ENCODE data around the gene FGD3. TPM values are rescaled to one million over a fixed set of nuclear protein-coding genes. Genes with fewer than 3 reads are reported as not detected.

Gene FGD3
- total and polyA plus RNA-seq, 4 donors = 1.6 to 6.2 (median 3.6) TPM

- no peak for DNase-seq (ENCODE audit: low spot score)
- 85% methylated on average over 7 of the region's 7 CpGs for WGBS
- no peak overlapping the region for H3K9ac ChIP-seq (ENCODE audit: low read depth in 1 of 2, low read length in 2 of 2)
- H3K27ac ChIP-seq (ENCODE audit: low read depth in 1 of 2, low read length in 2 of 2) = no peak overlapping the region
- no peaks in the 10 kb centered on the region for H3K27me3 ChIP-seq (ENCODE audit: control insufficient read depth in 4 of 4, insufficient read depth in 4 of 4, low read length in 3 of 4)
- no peaks in the 10 kb centered on the region for H3K4me1 ChIP-seq (ENCODE audit: control insufficient read depth in 4 of 4, insufficient read depth in 4 of 4, low read length in 3 of 4)
- TF ChIP-seq GABPA (IDR thresholded peaks at IDR 0.05 in 1 of 2, conservative IDR thresholded peaks at IDR 0.05 in 1 of 2) (no peak), ATF3 (IDR thresholded peaks at IDR 0.05) (no peak), HNF4G (IDR thresholded peaks at IDR 0.05) (no peak), FOXA1 (IDR thresholded peaks at IDR 0.05) (no peak), RAD21 (IDR thresholded peaks at IDR 0.05) (no peak), EGR1 (IDR thresholded peaks at IDR 0.05; ENCODE audit: low read depth in 2 of 2) (no peak), FOXA2 (IDR thresholded peaks at IDR 0.05) (no peak), MAX (IDR thresholded peaks at IDR 0.05) (no peak), ZBTB33 (IDR thresholded peaks at IDR 0.05) (no peak), RXRA (IDR thresholded peaks at IDR 0.05) (no peak), REST (IDR thresholded peaks at IDR 0.05) (no peak), CTCF (IDR thresholded peaks at IDR 0.05; ENCODE audit: low read depth, low read length, missing input control) (no peak)
- H3K9me3 ChIP-seq (ENCODE audit: control insufficient read depth in 4 of 4, low read length in 3 of 4) = no peaks in the 10 kb centered on the region
- peaks cover 0 to 2% (median 0%) of the 10 kb centered on the region in 4 donors for H3K36me3 ChIP-seq (ENCODE audit: control insufficient read depth in 4 of 4, insufficient read depth in 3 of 4, low read depth in 1 of 4, low read length in 3 of 4)
- no peak overlapping the region for H3K4me3 ChIP-seq (ENCODE audit: low read depth in 1 of 3, low read length in 3 of 3)
Measured at GRCh38 chr9:92980085-92980745, 32.9 kb downstream of the FGD3 start.

- Histone ChIP-seq H3K9me3 (ENCODE audit: control insufficient read depth in 4 of 4, low read length in 3 of 4) (no peaks in the 10 kb centered on the region), H3K4me3 (ENCODE audit: low read depth in 1 of 3, low read length in 3 of 3) (no peak overlapping the region), H3K4me1 (ENCODE audit: control insufficient read depth in 4 of 4, insufficient read depth in 4 of 4, low read length in 3 of 4) (no peaks in the 10 kb centered on the region), H3K27me3 (ENCODE audit: control insufficient read depth in 4 of 4, insufficient read depth in 4 of 4, low read length in 3 of 4) (no peaks in the 10 kb centered on the region), H3K9ac (ENCODE audit: low read depth in 1 of 2, low read length in 2 of 2) (no peak overlapping the region), H3K27ac (ENCODE audit: low read depth in 1 of 2, low read length in 2 of 2) (no peak overlapping the region), H3K36me3 (ENCODE audit: control insufficient read depth in 4 of 4, insufficient read depth in 3 of 4, low read depth in 1 of 4, low read length in 3 of 4) (peaks cover 0 to 2% (median 0%) of the 10 kb centered on the region in 4 donors)
- TF ChIP-seq SP1 (IDR thresholded peaks at IDR 0.05) (no peak), RXRA (IDR thresholded peaks at IDR 0.05) (no peak), FOXA2 (IDR thresholded peaks at IDR 0.05) (no peak), FOXA1 (IDR thresholded peaks at IDR 0.05) (no peak), TAF1 (conservative IDR thresholded peaks at IDR 0.05) (no peak), NR2F2 (IDR thresholded peaks at IDR 0.05) (no peak), HNF4A (conservative IDR thresholded peaks at IDR 0.05) (no peak), RAD21 (IDR thresholded peaks at IDR 0.05) (no peak), MAX (IDR thresholded peaks at IDR 0.05) (no peak), ZBTB33 (IDR thresholded peaks at IDR 0.05) (no peak), JUND (IDR thresholded peaks at IDR 0.05) (no peak), REST (IDR thresholded peaks at IDR 0.05) (no peak), HNF4G (IDR thresholded peaks at IDR 0.05) (no peak)
- 87% methylated on average over 2 of the region's 2 CpGs for WGBS
- no peak for DNase-seq (ENCODE audit: low spot score)
Measured at GRCh38 chr9:92982130-92982529, 34.8 kb downstream of the FGD3 start.

All from liver (tissue), 9 donors.